Renal cortex interstitium (tissue), 11 donors: ENCODE results near the gene NKIRAS1. TPM values are rescaled to one million over a fixed set of nuclear protein-coding genes. Genes with fewer than 3 reads are reported as not detected.
"Not testable (repeated sequence)": the region's sequence is repeated elsewhere in the genome, so short reads cannot be mapped to it uniquely, and the experiment has no call there.

ENCODE experiments used
- DNase-seq, 11 donors: peaks; one replicate each; pipeline ENCODE4 v3.0.0-alpha.2; 2013; ENCODE audit warnings: low read depth in 9 of 11, low spot score in 4 of 11; ENCODE audit errors: extremely low read depth in 1 of 11
- polyA plus RNA-seq, 3 donors: library from polyadenylated mRNA; unstranded; fragments of 120-200 nt; gene quantifications; one replicate each; pipeline ENCODE4 v1.2.1, GENCODE V29; 2013; ENCODE audit not compliant: insufficient read length in 3 of 3

NKIRAS1 gene
- polyA plus RNA-seq, 3 donors, result 14.7 to 21.9 (median 18.9) TPM

DNA sequence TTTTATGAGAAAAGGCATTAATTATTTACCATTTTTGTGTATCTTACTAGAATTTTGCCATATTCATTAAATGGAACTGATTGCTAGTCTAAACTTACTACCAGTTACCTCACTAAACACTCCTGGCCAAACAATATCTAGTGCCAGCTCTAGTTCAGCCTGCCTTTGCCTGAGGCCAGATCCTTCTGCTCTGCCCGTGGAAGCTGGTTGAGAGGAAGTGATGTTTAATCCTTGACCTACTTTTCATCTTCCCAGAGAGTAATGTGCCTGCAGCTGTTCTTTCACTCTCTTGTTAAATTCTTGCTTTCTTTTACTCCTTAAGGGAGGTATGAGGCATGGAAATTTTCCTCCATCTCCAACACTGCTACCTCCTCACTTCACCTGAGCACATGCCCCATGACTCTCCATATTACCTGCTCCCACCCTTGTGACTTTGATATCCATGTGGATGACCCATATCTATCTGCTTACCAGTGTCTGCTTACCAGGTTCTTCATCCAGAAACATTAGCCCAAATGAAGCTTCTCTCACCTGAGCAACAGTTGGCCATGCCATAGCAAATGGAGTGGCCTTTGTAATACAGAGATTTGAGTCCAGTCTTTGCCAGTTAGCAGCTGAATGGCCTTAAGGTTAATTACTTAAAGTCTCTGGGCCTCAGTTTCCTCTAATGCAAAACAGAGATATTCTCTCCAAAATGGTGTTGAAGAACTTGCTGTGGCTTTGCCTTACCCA is 57.6 kb downstream of the NKIRAS1 start:
- no peak for DNase-seq

DNA sequence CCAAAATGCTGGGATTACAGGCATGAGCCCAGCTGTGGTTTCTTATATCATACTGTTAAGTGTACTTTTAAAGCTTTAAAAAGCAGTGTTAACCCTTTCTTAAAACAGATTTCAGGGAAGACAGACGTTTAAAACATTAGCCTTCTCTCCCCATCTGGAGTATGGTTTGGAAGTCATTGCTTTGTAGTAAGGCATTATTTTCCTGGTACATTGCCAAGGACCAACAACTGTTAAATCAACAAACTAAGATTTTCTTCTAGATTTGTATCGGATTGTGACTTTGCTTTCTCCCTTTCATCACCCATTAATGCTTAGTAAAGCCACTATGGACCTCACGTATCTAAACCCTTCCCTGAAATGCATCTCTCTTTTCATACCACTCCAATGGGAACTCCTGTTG is 60.5 kb downstream of the NKIRAS1 start:
- DNase-seq, result no peak

GRCh38 chr3:23849462-23849861 is 67.3 kb downstream of the NKIRAS1 start:
- DNase-seq, result not testable (repeated sequence)

GRCh38 chr3:23845326-23846216 is 71.2 kb downstream of the NKIRAS1 start:
- DNase-seq, result no peak

- no peak for DNase-seq
Measured at GRCh38 chr3:23843869-23844268, 72.9 kb downstream of the NKIRAS1 start.

Other genes with a start within 250 kb of the NKIRAS1 start
- gene UBE2E1, start 111.0 kb downstream of the NKIRAS1 start, polyA plus RNA-seq, result 100 to 1,000 TPM; 142 to 162 (median 142) TPM
- gene RPL15, start 142 bp upstream of the NKIRAS1 start, polyA plus RNA-seq, result 1,000 to 10,000 TPM; 2,084 to 2,341 (median 2,104) TPM
- gene NR1D2, start 28.3 kb upstream of the NKIRAS1 start, polyA plus RNA-seq, result 10 to 100 TPM; 35.5 to 45.4 (median 40.8) TPM